GM21825 (cell line): ENCODE measurements around the gene HGS.

ENCODE experiments used
- ATAC-seq: cut with Tn5 transposase; IDR thresholded peaks from one replicate; pipeline ENCODE4 v1.9.1; 2021; ENCODE audit warnings: mild to moderate bottlenecking, moderate library complexity; ENCODE audit not compliant: unreplicated experiment

Gene HGS

GRCh38 chr17:81703747-81704654 lies 20.2 kb downstream of the HGS start:
- ATAC-seq = no peak

- no peak for ATAC-seq
These were observed 21.9 kb downstream of the HGS start for GRCh38 chr17:81705518-81706231.

GRCh38 chr17:81706232-81706611 lies 22.4 kb downstream of the HGS start:
- ATAC-seq = no peak

- no peak for ATAC-seq
These were observed 23.2 kb downstream of the HGS start for GRCh38 chr17:81706757-81707624.

GRCh38 chr17:81707725-81708646 lies 24.2 kb downstream of the HGS start:
- no peak for ATAC-seq

GRCh38 chr17:81708739-81709185 lies 25.0 kb downstream of the HGS start:
- ATAC-seq = no peak

GRCh38 chr17:81710514-81711308 lies 26.9 kb downstream of the HGS start:
- no peak for ATAC-seq

GRCh38 chr17:81711814-81712467 lies 28.1 kb downstream of the HGS start, which contains the start of gene SLC25A10:
TSS of gene SLC25A10 (plus strand) at chr17:81712284. CDS start at chr17:81712427, 143 bp downstream.
- ATAC-seq = peak; percentile 53

- peak; percentile 10 for ATAC-seq
These were observed 28.7 kb downstream of the HGS start for GRCh38 chr17:81712468-81713003.

GRCh38 chr17:81713004-81713555 lies 29.3 kb downstream of the HGS start:
- no peak for ATAC-seq

- no peak for ATAC-seq
These were observed 30.0 kb downstream of the HGS start for GRCh38 chr17:81713556-81714411.

- no peak for ATAC-seq
These were observed 30.7 kb downstream of the HGS start for GRCh38 chr17:81714412-81715106.

- no peak for ATAC-seq
These were observed 31.5 kb downstream of the HGS start for GRCh38 chr17:81715107-81715871.

GRCh38 chr17:81715872-81716673 lies 32.3 kb downstream of the HGS start:
- no peak for ATAC-seq

GRCh38 chr17:81716674-81716996 lies 32.8 kb downstream of the HGS start:
- ATAC-seq = no peak
